H1 (cell line): Measurements from ENCODE around the gene TAS2R1. TPM values are rescaled to one million over a fixed set of nuclear protein-coding genes. Genes with fewer than 3 reads are reported as not detected.

Experiments
- CTCF ChIA-PET: fragments of 300-600 bp; sonication (Branson Sonifier 250); formaldehyde crosslinking; loops from one replicate; lab custom pipeline; 2021; ENCODE audit not compliant: partially characterized antibody; lab: Charles Lee
- POLR2A ChIA-PET: fragments of 300-600 bp; sonication (Branson Sonifier 250); formaldehyde crosslinking; loops from one replicate; lab custom pipeline; 2021; ENCODE audit warnings: inconsistent platforms; ENCODE audit not compliant: partially characterized antibody; lab: Charles Lee
- DNase-seq, 2 experiments: peaks; one replicate each; pipeline versions ENCODE4 v3.0.0 to v3.0.0-alpha.2; 2010 to 2022; ENCODE audit warnings: low spot score in 2 of 2, low read depth in 1 of 2, mixed read lengths in 1 of 2
- FAIRE-seq: peaks from 2 replicates; lab custom pipeline; 2011; peaks lifted over from hg19 to GRCh38; lab: Jason Lieb, UNC
- H2AFZ ChIP-seq: 2 replicates; pipeline ENCODE4 v1.8.1; 2012; ENCODE audit warnings: low read length, inconsistent platforms
- H2AK5ac ChIP-seq: 2 replicates; pipeline ENCODE4 v1.6.1; 2013; ENCODE audit warnings: low read depth, low read length
- H2BK120ac ChIP-seq: replicated peaks from 2 replicates; pipeline ENCODE3; 2013; ENCODE audit warnings: low read depth, low read length, inconsistent platforms
- H2BK12ac ChIP-seq: 2 replicates; pipeline ENCODE4 v1.6.1; 2013; ENCODE audit warnings: low read depth, low read length
- H2BK15ac ChIP-seq: 2 replicates; pipeline ENCODE4 v1.6.1; 2013; ENCODE audit warnings: low read length
- H2BK20ac ChIP-seq: 2 replicates; pipeline ENCODE4 v1.6.1; 2013; ENCODE audit warnings: low read length
- H2BK5ac ChIP-seq: 2 replicates; pipeline ENCODE4 v1.6.1; 2013; ENCODE audit warnings: low read depth, low read length
- H3K14ac ChIP-seq: 2 replicates; pipeline ENCODE4 v1.6.1; 2013; ENCODE audit warnings: inconsistent platforms; ENCODE audit not compliant: insufficient read length
- H3K18ac ChIP-seq: 2 replicates; pipeline ENCODE4 v1.6.1; 2013; ENCODE audit warnings: low read length; ENCODE audit errors: extremely low read depth
- H3K23ac ChIP-seq: 2 replicates; pipeline ENCODE4 v1.6.1; 2013; ENCODE audit warnings: inconsistent platforms; ENCODE audit not compliant: insufficient read length
- H3K23me2 ChIP-seq: 2 replicates; pipeline ENCODE4 v1.6.1; 2013; ENCODE audit warnings: low read depth, low read length
- H3K27ac ChIP-seq: 2 replicates; pipeline ENCODE4 v1.6.1; 2011; ENCODE audit warnings: low read depth, low read length, inconsistent platforms
- H3K27me3 ChIP-seq, 4 experiments: replicated peaks in 1 of 4; 1 replicate in 1 of 4; 2 replicates in 3 of 4; pipeline versions ENCODE4 v1.6.1 to v1.8.1; 2011 to 2013; ENCODE audit warnings: low read length in 3 of 4, mild to moderate bottlenecking in 3 of 4, inconsistent platforms in 2 of 4, mixed read lengths in 2 of 4, moderate library complexity in 1 of 4; ENCODE audit not compliant: control insufficient read depth in 3 of 4, insufficient read depth in 3 of 4; ENCODE audit errors: extremely low read depth in 1 of 4
- H3K36me3 ChIP-seq, 4 experiments: 2 replicates each; pipeline versions ENCODE4 v1.6.1 to v1.8.1; 2011 to 2013; ENCODE audit warnings: mild to moderate bottlenecking in 4 of 4, low read length in 3 of 4, moderate library complexity in 2 of 4, control low read depth in 1 of 4, inconsistent platforms in 1 of 4; ENCODE audit not compliant: insufficient read depth in 4 of 4, control insufficient read depth in 2 of 4
- H3K4ac ChIP-seq: replicated peaks from 2 replicates; pipeline ENCODE3; 2013; ENCODE audit warnings: low read length, low read depth, mixed read lengths, inconsistent platforms; ENCODE audit not compliant: insufficient read length
- H3K4me1 ChIP-seq, 4 experiments: replicated peaks in 1 of 4; 1 replicate in 1 of 4; 2 replicates in 3 of 4; pipeline versions ENCODE4 v1.6.1 to v1.8.1; 2011 to 2013; ENCODE audit warnings: low read length in 3 of 4, inconsistent platforms in 2 of 4, mixed read lengths in 1 of 4; ENCODE audit not compliant: insufficient read depth in 4 of 4, control insufficient read depth in 3 of 4
- H3K4me2 ChIP-seq, 2 experiments: 2 replicates each; pipeline versions ENCODE4 v1.6.1 to v1.8.1; 2011 to 2013; ENCODE audit warnings: low read depth in 2 of 2, low read length in 2 of 2, control low read depth in 1 of 2, inconsistent platforms in 1 of 2, mild to moderate bottlenecking in 1 of 2; ENCODE audit not compliant: insufficient read depth in 1 of 2
- H3K4me3 ChIP-seq, 4 experiments: fragments of 200-600, 300-600 bp in 1 of 4; sonication (generic), shearing (Covaris generic), sonication (Bioruptor Twin) in 1 of 4; 2 replicates each; pipeline versions ENCODE4 v1.5.1 to v1.8.1; 2011 to 2016; ENCODE audit warnings: low read length in 4 of 4, low read depth in 3 of 4, control low read depth in 2 of 4, inconsistent platforms in 2 of 4, mild to moderate bottlenecking in 2 of 4, mixed read lengths in 1 of 4, moderate library complexity in 1 of 4; ENCODE audit not compliant: insufficient read depth in 2 of 4; ENCODE audit errors: extremely low read depth in 1 of 4
- H3K56ac ChIP-seq: replicated peaks from 2 replicates; pipeline ENCODE3; 2013; ENCODE audit warnings: low read depth, mild to moderate bottlenecking, mixed read lengths, low read length, inconsistent platforms; ENCODE audit not compliant: insufficient read length
- H3K79me1 ChIP-seq: 2 replicates; pipeline ENCODE4 v1.6.1; 2013; ENCODE audit warnings: low read depth, low read length, control low read depth
- H3K79me2 ChIP-seq, 2 experiments: 2 replicates each; pipeline versions ENCODE4 v1.6.1 to v1.8.1; 2012 to 2013; ENCODE audit warnings: low read length in 2 of 2, mild to moderate bottlenecking in 2 of 2, inconsistent platforms in 1 of 2; ENCODE audit not compliant: insufficient read depth in 2 of 2, control insufficient read depth in 1 of 2
- H3K9ac ChIP-seq, 4 experiments: replicated peaks in 1 of 4; 1 replicate in 1 of 4; 2 replicates in 3 of 4; pipeline versions ENCODE4 v1.6.1 to v1.8.1; 2011 to 2013; ENCODE audit warnings: low read depth in 3 of 4, low read length in 3 of 4, control low read depth in 2 of 4, mild to moderate bottlenecking in 2 of 4, moderate library complexity in 2 of 4, inconsistent platforms in 1 of 4; ENCODE audit errors: extremely low read depth in 1 of 4
- H3K9me3 ChIP-seq, 2 experiments: 2 replicates each; pipeline versions ENCODE4 v1.6.1 to v1.8.1; 2012 to 2013; ENCODE audit warnings: mild to moderate bottlenecking in 2 of 2, moderate library complexity in 2 of 2, control low read depth in 1 of 2, inconsistent platforms in 1 of 2, low read depth in 1 of 2, low read length in 1 of 2, mixed read lengths in 1 of 2; ENCODE audit not compliant: insufficient read depth in 2 of 2
- H4K20me1 ChIP-seq, 2 experiments: replicated peaks in 1 of 2; 2 replicates each; pipeline versions ENCODE3 to v1.8.1; 2011 to 2013; ENCODE audit warnings: inconsistent platforms in 2 of 2, low read length in 2 of 2, mild to moderate bottlenecking in 1 of 2; ENCODE audit not compliant: insufficient read depth in 2 of 2, control insufficient read depth in 1 of 2
- H4K5ac ChIP-seq: 2 replicates; pipeline ENCODE4 v1.6.1; 2013; ENCODE audit warnings: low read length, low read depth, mixed read lengths, inconsistent platforms; ENCODE audit not compliant: insufficient read length
- H4K8ac ChIP-seq: 2 replicates; pipeline ENCODE4 v1.8.0; 2013; ENCODE audit warnings: mild to moderate bottlenecking, moderate library complexity, low read length, inconsistent platforms; ENCODE audit not compliant: insufficient read depth; ENCODE audit errors: extremely low read depth
- H4K91ac ChIP-seq: replicated peaks from 2 replicates; pipeline ENCODE3; 2013; ENCODE audit warnings: low read length, mixed read lengths, inconsistent platforms; ENCODE audit not compliant: insufficient read length
- BCL11A ChIP-seq, 2 experiments: IDR thresholded peaks; one replicate each; pipeline ENCODE4 v1.6.1; 2011; ENCODE audit warnings: low read depth in 2 of 2, low read length in 2 of 2, mild to moderate bottlenecking in 2 of 2
- KDM1A ChIP-seq: fragments of 200-600, 300-600 bp; sonication (generic); IDR thresholded peaks from 2 replicates; pipeline ENCODE4 v1.7.1; 2016; ENCODE audit warnings: mild to moderate bottlenecking, low read length, borderline replicate concordance
- MAFK ChIP-seq: IDR thresholded peaks from 2 replicates; pipeline ENCODE4 v1.6.1; 2012; ENCODE audit warnings: low read depth, mild to moderate bottlenecking, improper control_type of control experiment, low read length
- PHF8 ChIP-seq: fragments of 200-600 bp; sonication (generic); conservative IDR thresholded peaks from 2 replicates; pipeline ENCODE4 v1.7.1; 2012; ENCODE audit warnings: low read depth, mild to moderate bottlenecking, inconsistent platforms, low read length, moderate library complexity
- POU5F1 ChIP-seq: IDR thresholded peaks from 2 replicates; pipeline ENCODE4 v1.6.1; 2011; ENCODE audit warnings: low read depth, mild to moderate bottlenecking, low read length, moderate library complexity
- RFX5 ChIP-seq: IDR thresholded peaks from 2 replicates; pipeline ENCODE4 v1.6.1; 2011; ENCODE audit warnings: low read depth, low read length, improper control_type of control experiment, borderline replicate concordance
- RXRA ChIP-seq: IDR thresholded peaks from 2 replicates; pipeline ENCODE4 v1.6.1; 2011; ENCODE audit warnings: low read depth, mild to moderate bottlenecking, low read length, moderate library complexity; ENCODE audit not compliant: insufficient read depth
- SIX5 ChIP-seq: IDR thresholded peaks from 2 replicates; pipeline ENCODE4 v1.6.1; 2011; ENCODE audit warnings: mild to moderate bottlenecking, low read depth, low read length
- SP2 ChIP-seq: IDR thresholded peaks from 2 replicates; pipeline ENCODE4 v1.6.1; 2012; ENCODE audit warnings: mild to moderate bottlenecking, low read length, inconsistent platforms
- SUZ12 ChIP-seq: fragments of 200-600 bp; sonication (generic); IDR thresholded peaks from 2 replicates; pipeline ENCODE4 v1.6.1; 2012; ENCODE audit warnings: mild to moderate bottlenecking, inconsistent platforms, low read length, moderate library complexity, mixed read lengths
- TAF7 ChIP-seq: optimal IDR thresholded peaks from 2 replicates; pipeline ENCODE3; 2011; ENCODE audit warnings: low read depth, mild to moderate bottlenecking, inconsistent platforms, low read length, moderate library complexity, borderline replicate concordance
- WGBS, 2 experiments: shearing (Covaris generic) in 1 of 2; methylation state at CpG; one replicate each; pipeline versions ENCODE4 v1.1.6 to v1.1.7; 2013 to 2015; ENCODE audit warnings: low lambda C conversion rate in 2 of 2, mixed read lengths in 2 of 2, inconsistent platforms in 1 of 2, low coverage in 1 of 2, missing lambda C conversion rate in 1 of 2; ENCODE audit not compliant: insufficient replicate concordance in 2 of 2, insufficient coverage in 1 of 2, insufficient read length in 1 of 2; ENCODE audit errors: extremely low coverage in 1 of 2, missing lambda C conversion rate in 1 of 2; 5-methylcytosine and 5-hydroxymethylcytosine counted together
- polyA plus RNA-seq, 7 experiments: library from polyadenylated mRNA; depleted of rRNA in 3 of 7; stranded (reverse) in 5 of 7; unstranded in 2 of 7; fragments of >200 nt in 5 of 7; fragments of 200-250 nt in 2 of 7; gene quantifications; 1 replicate in 5 of 7; 2 replicates in 1 of 7; 4 replicates in 1 of 7; pipeline versions ENCODE4 v1.2.1 to v1.2.3, GENCODE V29; 2011 to 2013; ENCODE audit warnings: missing spikeins in 2 of 7, mixed read lengths in 2 of 7
- total RNA-seq: library from RNA; stranded (reverse); fragmentation: NEBNext Ultra II Directional; extraction: Animal tissue kit (Norgen Biotek cat#: 25700); gene quantifications from 2 replicates; pipeline ENCODE4 v1.2.1, GENCODE V29; 2021

The TAS2R1 gene
- total and polyA plus RNA-seq, 2 of the 8 experiments (the other 6 are each of a cell fraction or from before 2014, with no cell fraction given) = not detected

GRCh38 chr5:9642621-9643020, 12.5 kb upstream of the TAS2R1 start:
- Histone ChIP-seq H3K4me3 (no peak overlapping the region), H2BK15ac (no peak overlapping the region), H3K4me2 (no peak overlapping the region), H2BK20ac (no peak overlapping the region), H3K79me1 (no peaks in the 10 kb centered on the region), H2BK5ac (no peak overlapping the region), H4K5ac (no peak overlapping the region), H3K79me2 (no peaks in the 10 kb centered on the region), H4K91ac (no peak overlapping the region), H3K27ac (no peak overlapping the region), H3K4me1 (no peaks in the 10 kb centered on the region), H3K14ac (no peak overlapping the region), H3K9ac (no peak overlapping the region), H3K56ac (no peak overlapping the region), H2AFZ (no peak overlapping the region), H3K4ac (no peak overlapping the region), H3K9me3 (peaks cover 0 to 3% of the 10 kb centered on the region in 2 experiments; a peak in 1 of 4 replicates), H3K36me3 (no peaks in the 10 kb centered on the region), H4K8ac (no peak overlapping the region), H2BK12ac (no peak overlapping the region), H3K23ac (no peak overlapping the region), H3K27me3 (peaks cover 0 to 1% (median 0%) of the 10 kb centered on the region in 4 experiments; a peak in 1 of 7 replicates), H2BK120ac (no peak overlapping the region), H3K23me2 (no peaks in the 10 kb centered on the region), H2AK5ac (no peak overlapping the region), H4K20me1 (no peaks in the 10 kb centered on the region), H3K18ac (no peak overlapping the region)
- TF ChIP-seq TAF7 (no peak), RFX5 (no peak), MAFK (no peak), SUZ12 (no peak), POU5F1 (no peak), SIX5 (no peak), SP2 (no peak), BCL11A (IDR thresholded peaks at IDR 0.05; ENCODE audit: low read depth in 2 of 2, low read length in 2 of 2) (no peak), RXRA (no peak), PHF8 (no peak), KDM1A (no peak)
- no peak for FAIRE-seq
- CTCF ChIA-PET = interaction anchor here (1.0 kb wide), 1 partner anchor 493 kb away, joined by 3 read pairs; no protein-coding TSS in a partner anchor
- 100% methylated on average over 2 of the region's 2 CpGs; no CpG with 5 or more reads in 1 of the 2 experiments for WGBS, 2 experiments
- POLR2A ChIA-PET = no interaction called here
- no peak for DNase-seq
